Hepatocyte (in vitro differentiated cells): ENCODE data around the gene ERBB4.

Experiments used
- CTCF ChIP-seq: fragments of 200-600 bp; sonication (generic); IDR thresholded peaks from 2 replicates; pipeline ENCODE4 v1.5.1; 2016; ENCODE audit warnings: antibody characterized with exemption, mild to moderate bottlenecking; ENCODE audit not compliant: poor library complexity
- EZH2 ChIP-seq: fragments of 200-600 bp; sonication (generic); IDR thresholded peaks from 2 replicates; pipeline ENCODE4 v1.6.1; 2016; ENCODE audit warnings: antibody characterized with exemption, mild to moderate bottlenecking, borderline replicate concordance
- EZH2phosphoT487 ChIP-seq: fragments of 200-600 bp; sonication (generic); IDR thresholded peaks from one replicate; pipeline ENCODE4 v1.6.1; 2018; ENCODE audit warnings: antibody characterized with exemption, mild to moderate bottlenecking, low read depth, moderate library complexity; ENCODE audit not compliant: unreplicated experiment, severe bottlenecking

- TF ChIP-seq CTCF (no peak), EZH2phosphoT487 (no peak), EZH2 (no peak)
Observed at GRCh38 chr2:211994806-211995205, 543.8 kb downstream of the ERBB4 start.
